ENCODE results near the gene GRM5. TPM values are rescaled to one million over a fixed set of nuclear protein-coding genes. Genes with fewer than 3 reads are reported as not detected.

Gene GRM5
- under 0.01 and 0.06 TPM in 2 replicates for total RNA-seq

DNA sequence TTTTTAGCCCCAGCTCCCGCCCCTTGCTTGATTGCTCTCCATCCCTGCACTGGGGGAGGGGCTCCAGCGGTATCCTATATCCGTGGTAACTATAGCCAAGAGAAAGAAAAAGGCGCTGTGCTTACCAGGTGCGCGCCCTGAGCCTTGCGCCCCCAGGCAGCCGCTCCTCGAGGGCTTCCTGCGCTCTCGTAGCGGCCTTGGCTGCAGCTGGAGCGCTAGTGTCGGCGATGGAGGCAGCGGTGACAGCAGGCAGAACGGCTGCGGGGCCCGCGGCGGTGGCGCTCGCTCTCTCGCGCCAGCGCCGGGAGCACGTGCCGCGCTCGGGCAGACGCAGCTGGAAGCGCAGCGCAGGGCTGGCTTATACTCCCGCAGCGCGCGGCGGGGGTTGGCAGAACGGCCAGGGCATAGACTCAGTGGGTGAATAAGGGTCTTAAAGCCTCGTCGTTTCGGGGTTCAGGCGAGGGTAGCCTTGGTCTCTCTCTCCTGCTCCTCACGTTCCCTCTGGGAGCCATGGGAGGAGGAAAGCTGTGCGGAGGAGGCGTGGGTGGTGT, at the start of gene GRM5:
GRM5 (minus strand) TSS at position 332 of the 551 bp plus-strand sequence. CDS start 18,110 bp downstream, outside the sequence.

Other genes with a start within 250 kb of the GRM5 start
- gene TYR, start 111.9 kb upstream of the GRM5 start, total RNA-seq: not detected in 2 replicates

Data from aortic smooth muscle cell (primary cell).